Peyer's patch (tissue), 4 donors: ENCODE measurements around the gene AGAP1. TPM values are rescaled to one million over a fixed set of nuclear protein-coding genes. Genes with fewer than 3 reads are reported as not detected.

ENCODE experiments used
- DNase-seq, 3 donors: peaks; one replicate each; pipeline ENCODE4 v3.0.0-alpha.2; 2017 to 2019
- H3K27ac ChIP-seq, 4 donors: fragments of 200-600 bp; sonication (generic); one replicate each; pipeline ENCODE4 v1.5.1; 2016 to 2019
- H3K27me3 ChIP-seq, 2 donors: fragments of 200-600 bp; sonication (generic); one replicate each; pipeline ENCODE4 v1.5.1; 2019
- H3K36me3 ChIP-seq, 3 donors: fragments of 200-600 bp; sonication (generic); one replicate each; pipeline ENCODE4 v1.5.1; 2016 to 2019
- H3K4me1 ChIP-seq, 4 donors: fragments of 200-600 bp; sonication (generic); one replicate each; pipeline ENCODE4 v1.5.1; 2016 to 2019
- H3K4me3 ChIP-seq, 4 donors: fragments of 200-600 bp; sonication (generic); 1 replicate in 3 of 4; 2 replicates in 1 of 4; pipeline ENCODE4 v1.5.1; 2016 to 2019; ENCODE audit warnings: mild to moderate bottlenecking in 1 of 4
- H3K9me3 ChIP-seq, 4 donors: fragments of 200-600 bp; sonication (generic); one replicate each; pipeline ENCODE4 v1.5.1; 2016 to 2019; ENCODE audit warnings: mild to moderate bottlenecking in 1 of 4
- POLR2A ChIP-seq, 2 donors: fragments of 450-650 bp; IDR thresholded peaks; one replicate each; pipeline ENCODE4 v1.5.1; 2017; ENCODE audit warnings: antibody characterized with exemption in 2 of 2, mild to moderate bottlenecking in 2 of 2, moderate library complexity in 2 of 2
- total RNA-seq, 4 donors: library from RNA; depleted of rRNA; stranded (reverse); fragments of >200 nt; gene quantifications; one replicate each; pipeline ENCODE4 v1.1.0, GENCODE V29; 2016
- TF ChIP-seq, protein P1 (sequence below), 6 experiments: fragments of 450-650 bp in 4 of 6; fragments of 200-600 bp in 2 of 6; sonication (generic) in 1 of 6; IDR thresholded peaks; one replicate each; pipeline ENCODE4 v1.5.1; 2017 to 2019; ENCODE audit warnings: antibody characterized with exemption in 6 of 6, mild to moderate bottlenecking in 3 of 6, moderate library complexity in 1 of 6

Gene AGAP1
- total RNA-seq, 4 donors from 2014 or later, result 55.7 to 79.1 (median 66.9) TPM

DNA sequence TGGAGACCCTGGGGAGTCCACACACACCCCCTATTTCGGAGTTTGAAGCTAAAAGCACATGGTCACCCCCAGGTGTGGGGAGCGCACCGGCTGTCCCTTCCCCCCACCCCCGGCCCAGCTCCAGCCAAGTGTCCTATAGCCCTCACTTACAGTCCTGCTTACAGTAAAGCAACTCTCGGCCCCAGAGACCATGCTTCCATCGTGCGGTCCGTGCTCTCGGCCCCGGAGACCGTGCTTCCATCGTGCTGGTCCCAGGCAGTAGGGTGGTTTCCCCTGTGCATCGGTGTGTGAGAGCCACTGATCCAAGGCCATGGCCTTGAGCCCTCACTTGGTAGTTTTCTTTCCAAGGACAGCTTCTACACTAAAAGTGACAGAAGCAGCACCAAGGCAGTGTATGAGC is 625.6 kb downstream of the AGAP1 start:
- Histone ChIP-seq H3K4me1 (no peaks in the 10 kb centered on the region), H3K36me3 (peaks cover 0 to 14% (median 0%) of the 10 kb centered on the region in 3 donors), H3K4me3 (no peak overlapping the region), H3K27ac (no peak overlapping the region), H3K27me3 (no peaks in the 10 kb centered on the region), H3K9me3 (no peaks in the 10 kb centered on the region)
- DNase-seq, result no peak
- TF ChIP-seq POLR2A (IDR thresholded peaks at IDR 0.05), result no peak
- TF ChIP-seq, protein P1, sequence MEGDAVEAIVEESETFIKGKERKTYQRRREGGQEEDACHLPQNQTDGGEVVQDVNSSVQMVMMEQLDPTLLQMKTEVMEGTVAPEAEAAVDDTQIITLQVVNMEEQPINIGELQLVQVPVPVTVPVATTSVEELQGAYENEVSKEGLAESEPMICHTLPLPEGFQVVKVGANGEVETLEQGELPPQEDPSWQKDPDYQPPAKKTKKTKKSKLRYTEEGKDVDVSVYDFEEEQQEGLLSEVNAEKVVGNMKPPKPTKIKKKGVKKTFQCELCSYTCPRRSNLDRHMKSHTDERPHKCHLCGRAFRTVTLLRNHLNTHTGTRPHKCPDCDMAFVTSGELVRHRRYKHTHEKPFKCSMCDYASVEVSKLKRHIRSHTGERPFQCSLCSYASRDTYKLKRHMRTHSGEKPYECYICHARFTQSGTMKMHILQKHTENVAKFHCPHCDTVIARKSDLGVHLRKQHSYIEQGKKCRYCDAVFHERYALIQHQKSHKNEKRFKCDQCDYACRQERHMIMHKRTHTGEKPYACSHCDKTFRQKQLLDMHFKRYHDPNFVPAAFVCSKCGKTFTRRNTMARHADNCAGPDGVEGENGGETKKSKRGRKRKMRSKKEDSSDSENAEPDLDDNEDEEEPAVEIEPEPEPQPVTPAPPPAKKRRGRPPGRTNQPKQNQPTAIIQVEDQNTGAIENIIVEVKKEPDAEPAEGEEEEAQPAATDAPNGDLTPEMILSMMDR (IDR thresholded peaks at IDR 0.05), result no peak

DNA sequence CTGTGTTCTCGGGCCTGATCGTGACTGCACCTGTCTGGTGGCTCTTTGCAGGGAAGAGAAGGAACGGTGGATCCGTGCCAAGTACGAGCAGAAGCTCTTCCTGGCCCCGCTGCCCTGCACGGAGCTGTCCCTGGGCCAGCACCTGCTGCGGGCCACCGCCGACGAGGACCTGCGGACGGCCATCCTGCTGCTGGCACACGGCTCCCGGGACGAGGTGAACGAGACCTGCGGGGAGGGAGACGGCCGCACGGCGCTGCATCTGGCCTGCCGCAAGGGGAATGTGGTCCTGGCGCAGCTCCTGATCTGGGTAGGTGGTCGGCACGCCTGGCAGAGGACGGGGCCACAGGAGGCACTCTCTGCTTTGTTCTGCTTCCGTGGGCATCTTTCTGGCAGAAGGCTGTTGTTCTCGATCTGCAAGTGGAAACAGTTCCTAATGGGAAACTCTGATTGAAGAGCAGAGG is 626.3 kb downstream of the AGAP1 start:
- Histone ChIP-seq H3K27me3 (no peaks in the 10 kb centered on the region), H3K36me3 (peaks cover 0 to 21% (median 0%) of the 10 kb centered on the region in 3 donors), H3K9me3 (no peaks in the 10 kb centered on the region), H3K27ac (no peak overlapping the region), H3K4me3 (no peak overlapping the region), H3K4me1 (no peaks in the 10 kb centered on the region)
- no peak for DNase-seq
- TF ChIP-seq, protein P1 (IDR thresholded peaks at IDR 0.05), result no peak
- TF ChIP-seq POLR2A (IDR thresholded peaks at IDR 0.05), result no peak

DNA sequence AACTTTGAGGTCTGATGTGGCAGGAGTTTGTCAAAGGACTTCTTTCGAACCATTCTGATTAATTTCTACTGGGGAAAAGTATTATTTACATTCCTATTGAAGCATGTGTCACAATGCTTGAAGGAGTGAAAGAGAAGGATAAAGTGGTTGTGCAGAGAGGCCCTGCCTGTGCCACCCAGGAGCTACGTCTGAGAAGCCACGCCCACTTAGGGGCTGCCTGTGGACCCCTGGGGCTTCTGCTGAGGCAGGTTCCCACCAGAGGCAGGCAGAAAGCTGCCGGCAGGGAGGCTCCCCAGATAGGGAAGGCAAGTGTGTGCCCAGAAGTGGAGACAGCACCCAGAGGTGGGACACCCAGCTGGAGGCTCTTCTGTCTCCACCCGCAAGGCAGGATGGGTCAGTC is 627.0 kb downstream of the AGAP1 start:
- H3K36me3 ChIP-seq, result peaks cover 0 to 27% (median 0%) of the 10 kb centered on the region in 3 donors
- H3K9me3 ChIP-seq, result no peaks in the 10 kb centered on the region
- H3K27ac ChIP-seq, result no peak overlapping the region
- no peak for DNase-seq
- no peak overlapping the region for H3K4me3 ChIP-seq
- H3K27me3 ChIP-seq, result no peaks in the 10 kb centered on the region
- H3K4me1 ChIP-seq, result no peaks in the 10 kb centered on the region
- TF ChIP-seq, protein P1 (IDR thresholded peaks at IDR 0.05), result no peak
- TF ChIP-seq POLR2A (IDR thresholded peaks at IDR 0.05), result no peak

DNA sequence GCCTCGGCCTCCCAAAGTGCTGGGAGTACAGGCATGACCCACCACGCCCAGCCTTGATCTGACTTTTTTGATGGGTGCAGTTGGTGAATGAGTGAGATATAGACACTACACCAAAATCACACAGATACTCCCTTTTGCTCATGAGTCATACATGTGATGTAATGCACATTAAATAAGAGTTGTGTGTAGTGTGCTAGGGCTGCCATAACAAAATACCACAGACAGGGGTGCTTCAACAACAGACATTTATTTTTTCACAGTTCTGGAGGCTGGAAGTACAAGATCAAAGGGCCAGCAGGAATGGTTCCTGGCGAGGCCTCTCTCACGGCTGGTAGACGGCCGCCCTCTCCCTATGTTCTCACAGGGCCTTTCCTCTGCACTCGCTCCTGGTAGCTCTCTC is 627.7 kb downstream of the AGAP1 start:
- no peak for DNase-seq
- no peak for TF ChIP-seq POLR2A (IDR thresholded peaks at IDR 0.05)
- TF ChIP-seq, protein P1 (IDR thresholded peaks at IDR 0.05), result no peak
- Histone ChIP-seq H3K4me3 (no peak overlapping the region), H3K9me3 (no peaks in the 10 kb centered on the region), H3K27me3 (no peaks in the 10 kb centered on the region), H3K4me1 (no peaks in the 10 kb centered on the region), H3K36me3 (peaks cover 0 to 34% (median 0%) of the 10 kb centered on the region in 3 donors), H3K27ac (no peak overlapping the region)

DNA sequence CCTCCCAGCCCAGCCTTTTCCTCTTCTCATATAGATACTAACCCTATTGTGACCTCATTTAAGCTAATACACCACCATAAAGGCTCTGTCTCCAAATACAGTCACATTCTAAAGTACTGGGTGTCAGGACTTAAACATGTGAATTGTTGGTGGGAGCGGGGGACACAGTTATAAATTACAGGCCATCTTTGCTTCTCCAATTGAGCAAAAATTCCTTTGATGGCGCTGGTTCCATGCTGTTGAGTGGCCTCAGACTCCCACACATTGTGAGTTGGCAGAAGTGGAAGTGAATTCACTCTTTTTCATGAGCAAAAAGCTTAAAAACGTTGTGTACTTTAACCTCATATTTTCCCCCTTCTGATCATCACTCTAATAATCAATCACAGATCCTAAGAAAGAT is 628.4 kb downstream of the AGAP1 start:
- Histone ChIP-seq H3K36me3 (peaks cover 0 to 40% (median 0%) of the 10 kb centered on the region in 3 donors), H3K9me3 (no peaks in the 10 kb centered on the region), H3K27ac (no peak overlapping the region), H3K27me3 (no peaks in the 10 kb centered on the region), H3K4me1 (no peaks in the 10 kb centered on the region), H3K4me3 (no peak overlapping the region)
- TF ChIP-seq, protein P1 (IDR thresholded peaks at IDR 0.05), result no peak
- TF ChIP-seq POLR2A (IDR thresholded peaks at IDR 0.05), result no peak
- no peak for DNase-seq

DNA sequence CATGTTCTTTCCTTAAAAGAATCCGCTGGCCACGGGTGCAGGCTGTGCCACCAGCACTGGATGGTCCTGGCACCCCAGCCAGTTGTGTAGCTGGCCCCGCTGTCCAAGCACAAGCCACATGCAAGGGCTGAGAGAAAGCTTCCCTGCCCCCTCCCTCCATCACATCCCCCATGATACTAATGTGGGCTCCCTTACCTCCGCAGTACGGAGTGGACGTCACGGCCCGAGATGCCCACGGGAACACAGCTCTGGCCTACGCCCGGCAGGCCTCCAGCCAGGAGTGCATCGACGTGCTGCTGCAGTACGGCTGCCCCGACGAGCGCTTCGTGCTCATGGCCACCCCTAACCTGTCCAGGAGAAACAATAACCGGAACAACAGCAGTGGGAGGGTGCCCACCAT is 629.9 kb downstream of the AGAP1 start:
- Histone ChIP-seq H3K27me3 (no peaks in the 10 kb centered on the region), H3K36me3 (peaks cover 0 to 40% (median 0%) of the 10 kb centered on the region in 3 donors), H3K4me1 (no peaks in the 10 kb centered on the region), H3K9me3 (no peaks in the 10 kb centered on the region), H3K27ac (no peak overlapping the region), H3K4me3 (no peak overlapping the region)
- TF ChIP-seq POLR2A (IDR thresholded peaks at IDR 0.05), result no peak
- TF ChIP-seq, protein P1 (IDR thresholded peaks at IDR 0.05), result no peak
- no peak for DNase-seq
